Gastrocnemius medialis (tissue), 4 donors: ENCODE measurements around the gene MARCHF9. TPM values are rescaled to one million over a fixed set of nuclear protein-coding genes. Genes with fewer than 3 reads are reported as not detected.

Experiments
- ATAC-seq, 2 donors: fragments of 150-250 bp; one replicate each; pipeline ENCODE4 v1.9.1; 2016
- DNase-seq, 2 donors: peaks; one replicate each; pipeline ENCODE4 v3.0.0-alpha.2; 2019
- H3K27ac ChIP-seq, 4 donors: fragments of 200-600 bp; sonication (generic); 1 replicate in 1 of 4; 2 replicates in 3 of 4; pipeline ENCODE4 v1.5.1; 2016 to 2018; ENCODE audit warnings: mild to moderate bottlenecking in 2 of 4, moderate library complexity in 1 of 4
- H3K27me3 ChIP-seq, 3 donors: fragments of 200-600 bp; sonication (generic) in 2 of 3; 1 replicate in 1 of 3; 2 replicates in 2 of 3; pipeline versions ENCODE4 v1.5.1 to v1.6.0; 2016 to 2019; ENCODE audit warnings: mild to moderate bottlenecking in 1 of 3, moderate library complexity in 1 of 3
- H3K36me3 ChIP-seq, 2 donors: fragments of 200-600 bp; sonication (generic) in 1 of 2; one replicate each; pipeline ENCODE4 v1.5.1; 2017 to 2018
- H3K4me1 ChIP-seq, 2 donors: fragments of 200-600 bp; sonication (generic) in 1 of 2; one replicate each; pipeline ENCODE4 v1.5.1; 2016 to 2017; ENCODE audit warnings: mild to moderate bottlenecking in 2 of 2
- H3K4me3 ChIP-seq, 4 donors: fragments of 200-600 bp; sonication (generic) in 3 of 4; 1 replicate in 1 of 4; 2 replicates in 3 of 4; pipeline ENCODE4 v1.5.1; 2016 to 2019; ENCODE audit warnings: mild to moderate bottlenecking in 2 of 4
- H3K9me3 ChIP-seq, 3 donors: fragments of 200-600 bp; sonication (generic) in 2 of 3; 1 replicate in 1 of 3; 2 replicates in 2 of 3; pipeline ENCODE4 v1.5.1; 2016 to 2019
- POLR2A ChIP-seq, 2 donors: fragments of 450-650 bp; IDR thresholded peaks; one replicate each; pipeline ENCODE4 v1.6.1; 2017; ENCODE audit warnings: antibody characterized with exemption in 2 of 2, mild to moderate bottlenecking in 2 of 2, moderate library complexity in 2 of 2
- in situ Hi-C, 4 donors: fragments of 200-750 bp; cut with MboI; loops; one replicate each; pipeline versions ENCODE4 v1.15.0 to v1.8.0; 2017; ENCODE audit warnings: low sequenced_read_pairs in 4 of 4
- intact Hi-C: fragments of 100-400 bp; cut with DNase I; formaldehyde crosslinking; loops from one replicate; pipeline ENCODE4 v1.15.1; 2023; ENCODE audit warnings: low total_unique reads
- total RNA-seq, 4 donors: library from RNA; depleted of rRNA; stranded (reverse); fragments of >200 nt; gene quantifications; one replicate each; pipeline versions ENCODE4 v1.1.0 to v1.2.3, GENCODE V29; 2016
- TF ChIP-seq, protein P1 (sequence below), 5 experiments: fragments of 450-650 bp in 3 of 5; fragments of 200-600 bp in 2 of 5; sonication (generic) in 2 of 5; IDR thresholded peaks in 4 of 5; conservative IDR thresholded peaks in 1 of 5; 1 replicate in 4 of 5; 2 replicates in 1 of 5; pipeline ENCODE4 v1.5.1; 2016 to 2019; ENCODE audit warnings: antibody characterized with exemption in 5 of 5, mild to moderate bottlenecking in 3 of 5, moderate library complexity in 3 of 5

MARCHF9 gene
- total RNA-seq, 4 donors from 2014 or later: 4.8 to 11.3 (median 7.9) TPM

DNA sequence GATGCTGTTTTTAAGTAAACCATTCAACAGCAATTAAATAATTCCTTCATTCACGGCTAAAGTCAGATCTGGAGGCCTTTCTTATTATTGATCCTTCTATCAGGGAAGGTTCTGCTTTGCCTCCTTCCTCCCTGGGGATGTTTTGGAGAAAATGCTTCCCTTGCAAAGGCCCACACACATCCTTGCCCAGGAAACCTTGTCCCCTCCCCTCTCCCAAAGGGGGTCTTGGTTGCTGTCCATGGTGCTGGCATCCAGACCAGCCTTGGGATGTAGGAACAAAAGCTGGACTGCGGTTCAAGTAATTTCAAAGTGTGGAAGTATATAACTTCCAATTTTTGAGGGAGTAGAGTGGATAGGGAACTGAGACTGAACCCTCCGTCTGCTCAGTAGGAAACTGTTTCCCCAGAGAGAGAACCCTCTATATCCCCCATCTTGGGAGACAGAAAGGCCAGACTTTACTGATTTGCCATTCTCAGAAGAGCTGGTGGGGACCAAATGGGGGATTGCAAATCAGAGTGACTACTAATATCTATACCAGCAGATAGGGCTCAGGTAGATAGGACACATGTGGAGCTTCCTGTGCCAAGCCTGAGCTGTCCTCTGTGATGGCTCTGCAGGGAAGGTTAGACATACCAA lies 5.6 kb downstream of the MARCHF9 start:
- Histone ChIP-seq H3K9me3 (no peaks in the 10 kb centered on the region), H3K4me3 (no peak overlapping the region), H3K36me3 (peaks cover 0 to 21% of the 10 kb centered on the region in 2 donors), H3K4me1 (peaks cover 13 to 16% of the 10 kb centered on the region in 2 donors), H3K27ac (no peak overlapping the region), H3K27me3 (peaks cover 29 to 39% (median 37%) of the 10 kb centered on the region in 3 donors)
- intact Hi-C loops: no loop called here
- ATAC-seq (no peak), DNase-seq (no peak)
- in situ Hi-C loops: no loop called here
- TF ChIP-seq, protein P1, sequence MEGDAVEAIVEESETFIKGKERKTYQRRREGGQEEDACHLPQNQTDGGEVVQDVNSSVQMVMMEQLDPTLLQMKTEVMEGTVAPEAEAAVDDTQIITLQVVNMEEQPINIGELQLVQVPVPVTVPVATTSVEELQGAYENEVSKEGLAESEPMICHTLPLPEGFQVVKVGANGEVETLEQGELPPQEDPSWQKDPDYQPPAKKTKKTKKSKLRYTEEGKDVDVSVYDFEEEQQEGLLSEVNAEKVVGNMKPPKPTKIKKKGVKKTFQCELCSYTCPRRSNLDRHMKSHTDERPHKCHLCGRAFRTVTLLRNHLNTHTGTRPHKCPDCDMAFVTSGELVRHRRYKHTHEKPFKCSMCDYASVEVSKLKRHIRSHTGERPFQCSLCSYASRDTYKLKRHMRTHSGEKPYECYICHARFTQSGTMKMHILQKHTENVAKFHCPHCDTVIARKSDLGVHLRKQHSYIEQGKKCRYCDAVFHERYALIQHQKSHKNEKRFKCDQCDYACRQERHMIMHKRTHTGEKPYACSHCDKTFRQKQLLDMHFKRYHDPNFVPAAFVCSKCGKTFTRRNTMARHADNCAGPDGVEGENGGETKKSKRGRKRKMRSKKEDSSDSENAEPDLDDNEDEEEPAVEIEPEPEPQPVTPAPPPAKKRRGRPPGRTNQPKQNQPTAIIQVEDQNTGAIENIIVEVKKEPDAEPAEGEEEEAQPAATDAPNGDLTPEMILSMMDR (IDR thresholded peaks at IDR 0.05 in 4 of 5, conservative IDR thresholded peaks at IDR 0.05 in 1 of 5): no peak
- TF ChIP-seq POLR2A (IDR thresholded peaks at IDR 0.05): no peak

DNA sequence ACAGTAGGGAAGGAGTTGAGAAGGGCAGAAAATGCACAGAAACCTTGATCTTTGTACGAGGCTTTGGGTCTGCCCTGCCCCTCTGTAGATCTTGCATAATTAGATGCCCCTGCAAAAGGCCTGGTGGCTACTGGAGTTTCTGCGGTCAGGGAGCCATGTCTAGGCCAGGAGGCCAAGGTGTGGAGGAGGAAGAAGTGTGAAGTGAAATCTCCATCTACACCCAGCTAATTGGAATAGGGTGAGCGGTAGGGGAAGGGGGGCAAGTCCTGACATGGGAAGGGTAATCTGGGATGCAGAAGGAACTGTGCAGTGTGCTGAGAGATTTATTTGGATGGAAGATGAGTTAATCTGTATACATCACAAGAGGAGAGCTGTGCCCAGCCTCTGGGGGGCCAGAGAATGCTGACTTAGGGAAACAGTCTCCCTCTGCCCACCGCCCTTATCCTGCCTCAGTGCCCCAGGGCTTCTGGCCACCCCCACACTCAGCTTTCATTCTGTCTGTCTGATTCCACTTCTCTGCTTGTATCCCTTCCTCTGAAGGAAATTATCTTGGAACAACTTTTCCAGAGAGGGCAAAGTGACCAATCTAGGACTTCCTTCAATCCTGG lies 6.6 kb downstream of the MARCHF9 start:
- DNase-seq: no peak
- Histone ChIP-seq H3K27ac (no peak overlapping the region), H3K4me3 (no peak overlapping the region), H3K9me3 (no peaks in the 10 kb centered on the region), H3K4me1 (peaks cover 12 to 19% of the 10 kb centered on the region in 2 donors), H3K27me3 (peaks cover 38 to 50% (median 47%) of the 10 kb centered on the region in 3 donors), H3K36me3 (peaks cover 0 to 21% of the 10 kb centered on the region in 2 donors)
- intact Hi-C loops (no loop called here), in situ Hi-C loops (no loop called here)
- no peak for ATAC-seq
- TF ChIP-seq, protein P1 (IDR thresholded peaks at IDR 0.05 in 4 of 5, conservative IDR thresholded peaks at IDR 0.05 in 1 of 5): no peak
- TF ChIP-seq POLR2A (IDR thresholded peaks at IDR 0.05): no peak

DNA sequence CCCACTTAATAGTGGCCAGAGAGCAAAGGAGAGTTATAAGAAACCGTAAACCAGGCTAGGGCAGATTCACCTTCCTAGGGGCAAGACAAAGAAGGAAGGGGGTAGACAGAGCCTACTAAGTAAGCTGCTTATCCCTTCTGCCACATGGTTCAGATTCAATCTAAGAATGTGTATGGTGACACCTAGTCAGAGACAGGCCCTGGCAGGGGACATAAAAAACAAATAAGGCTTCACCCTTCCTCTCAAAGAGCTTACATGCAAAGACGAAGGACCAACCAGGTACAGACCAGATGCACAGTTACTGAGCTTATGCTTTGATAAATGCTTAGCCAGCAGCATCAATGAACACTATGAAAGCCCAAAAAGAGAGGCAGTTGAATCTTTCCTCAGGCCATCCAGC lies 7.6 kb downstream of the MARCHF9 start:
- Histone ChIP-seq H3K36me3 (peaks cover 0 to 20% of the 10 kb centered on the region in 2 donors), H3K27ac (no peak overlapping the region), H3K9me3 (no peaks in the 10 kb centered on the region), H3K4me1 (peaks cover 16 to 22% of the 10 kb centered on the region in 2 donors), H3K4me3 (no peak overlapping the region), H3K27me3 (peaks cover 46 to 57% (median 52%) of the 10 kb centered on the region in 3 donors)
- no peak for ATAC-seq
- no peak for DNase-seq
- TF ChIP-seq, protein P1 (IDR thresholded peaks at IDR 0.05 in 4 of 5, conservative IDR thresholded peaks at IDR 0.05 in 1 of 5): no peak
- TF ChIP-seq POLR2A (IDR thresholded peaks at IDR 0.05): no peak
- in situ Hi-C loops: no loop called here
- intact Hi-C loops: no loop called here

DNA sequence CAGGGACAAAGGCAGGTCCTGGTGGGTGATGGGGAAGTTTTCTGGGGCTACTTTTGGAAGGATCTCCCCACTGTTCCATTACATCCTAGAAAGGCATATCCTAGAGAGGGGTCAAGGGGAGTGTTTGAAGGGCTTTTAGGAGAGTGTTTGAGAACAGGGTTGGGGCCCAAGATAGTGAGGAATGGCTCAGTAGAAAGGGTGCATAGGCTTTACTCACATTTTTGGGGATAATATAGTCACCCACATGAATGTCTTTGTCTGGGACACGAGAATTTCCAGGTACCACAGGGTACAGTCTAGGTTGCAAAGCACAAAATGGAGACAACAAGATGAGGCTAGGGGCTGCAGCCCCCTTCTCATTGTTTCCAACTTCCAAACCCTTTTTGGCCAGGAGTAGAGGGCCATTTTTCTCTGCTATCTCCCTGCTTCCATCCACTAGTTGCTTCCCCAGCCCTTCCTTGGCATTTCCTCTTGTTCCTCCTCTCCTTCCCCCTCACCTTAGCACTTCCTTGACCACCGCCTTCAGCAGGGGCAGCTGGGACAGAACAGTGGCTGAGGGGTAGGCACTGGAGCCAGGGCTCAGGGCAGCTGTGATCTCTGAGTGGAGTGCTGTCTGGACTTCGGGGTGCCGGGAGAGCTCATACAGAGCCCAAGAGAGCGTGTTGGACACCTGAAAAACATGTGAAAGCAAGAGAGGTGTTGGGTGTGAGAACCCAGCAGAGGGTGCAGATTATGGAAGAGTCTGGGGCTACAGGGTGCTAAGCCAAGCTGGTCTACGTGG lies 9.2 kb downstream of the MARCHF9 start:
- H3K4me1 ChIP-seq: peaks cover 16 to 22% of the 10 kb centered on the region in 2 donors
- TF ChIP-seq POLR2A (IDR thresholded peaks at IDR 0.05): no peak
- TF ChIP-seq, protein P1 (IDR thresholded peaks at IDR 0.05 in 4 of 5, conservative IDR thresholded peaks at IDR 0.05 in 1 of 5): no peak
- ATAC-seq (no peak), DNase-seq (no peak)
- peaks cover 0 to 19% of the 10 kb centered on the region in 2 donors for H3K36me3 ChIP-seq
- peaks cover 46 to 57% (median 52%) of the 10 kb centered on the region in 3 donors for H3K27me3 ChIP-seq
- H3K9me3 ChIP-seq: no peaks in the 10 kb centered on the region
- intact Hi-C loops: no loop called here
- no peak overlapping the region for H3K27ac ChIP-seq
- no peak overlapping the region for H3K4me3 ChIP-seq
- in situ Hi-C loops: no loop called here
